CD14-positive monocyte (primary cell): ENCODE data around the gene LBR. TPM values are rescaled to one million over a fixed set of nuclear protein-coding genes. Genes with fewer than 3 reads are reported as not detected.

ENCODE experiments used
- DNase-seq, 3 donors: peaks; one replicate each; pipeline ENCODE4 v3.0.0-alpha.2; 2011 to 2022
- H2AFZ ChIP-seq: 2 replicates; pipeline ENCODE4 v1.6.0; 2012; ENCODE audit warnings: mild to moderate bottlenecking, low read depth, low read length, inconsistent platforms; ENCODE audit not compliant: insufficient read depth, poor library complexity, severe bottlenecking
- H3K27ac ChIP-seq, 2 donors: 1 replicate in 1 of 2; 2 replicates in 1 of 2; pipeline ENCODE4 v1.5.1; 2012 to 2013; ENCODE audit warnings: low read length in 2 of 2, control low read depth in 1 of 2, inconsistent platforms in 1 of 2, low read depth in 1 of 2, mild to moderate bottlenecking in 1 of 2
- H3K27me3 ChIP-seq, 2 donors: one replicate each; pipeline versions ENCODE4 v1.6.0 to v1.6.1; 2011 to 2013; ENCODE audit warnings: low read length in 2 of 2; ENCODE audit not compliant: control insufficient read depth in 2 of 2, insufficient read depth in 2 of 2
- H3K36me3 ChIP-seq, 2 donors: replicated peaks in 1 of 2; 1 replicate in 1 of 2; 2 replicates in 1 of 2; pipeline versions ENCODE4 v1.5.1 to v1.6.1; 2012 to 2013; ENCODE audit warnings: low read length in 2 of 2, control low read depth in 1 of 2, inconsistent platforms in 1 of 2, mild to moderate bottlenecking in 1 of 2; ENCODE audit not compliant: insufficient read depth in 2 of 2, control insufficient read depth in 1 of 2
- H3K4me1 ChIP-seq, 2 donors: 1 replicate in 1 of 2; 2 replicates in 1 of 2; pipeline versions ENCODE4 v1.5.1 to v1.6.1; 2012 to 2013; ENCODE audit warnings: low read length in 2 of 2, control low read depth in 1 of 2, inconsistent platforms in 1 of 2, mild to moderate bottlenecking in 1 of 2, moderate library complexity in 1 of 2; ENCODE audit not compliant: insufficient read depth in 2 of 2, control insufficient read depth in 1 of 2
- H3K4me2 ChIP-seq: replicated peaks from 2 replicates; pipeline ENCODE3; 2012; ENCODE audit warnings: low read length, moderate library complexity, mild to moderate bottlenecking; ENCODE audit not compliant: poor library complexity, severe bottlenecking; ENCODE audit errors: extremely low read depth
- H3K4me3 ChIP-seq, 3 experiments: fragments of 200-600 bp in 1 of 3; sonication (generic) in 1 of 3; replicated peaks in 1 of 3; 1 replicate in 2 of 3; 2 replicates in 1 of 3; pipeline ENCODE4 v1.5.1; 2011 to 2013; ENCODE audit warnings: low read length in 3 of 3, mild to moderate bottlenecking in 3 of 3, control low read depth in 2 of 3, low read depth in 2 of 3, inconsistent platforms in 1 of 3, moderate library complexity in 1 of 3
- H3K79me2 ChIP-seq: 2 replicates; pipeline ENCODE4 v1.6.0; 2012; ENCODE audit warnings: mild to moderate bottlenecking, control low read depth, inconsistent platforms, low read length, moderate library complexity; ENCODE audit not compliant: insufficient read depth
- H3K9ac ChIP-seq: 2 replicates; pipeline ENCODE4 v1.6.0; 2017; ENCODE audit warnings: low read length, mild to moderate bottlenecking; ENCODE audit not compliant: insufficient read depth, poor library complexity, severe bottlenecking
- H3K9me3 ChIP-seq, 2 donors: replicated peaks in 1 of 2; 1 replicate in 1 of 2; 2 replicates in 1 of 2; pipeline versions ENCODE4 v1.5.1 to v1.6.1; 2012 to 2013; ENCODE audit warnings: low read length in 2 of 2, control low read depth in 1 of 2; ENCODE audit not compliant: control insufficient read depth in 1 of 2, insufficient read depth in 1 of 2
- H4K20me1 ChIP-seq: 2 replicates; pipeline ENCODE4 v1.6.0; 2012; ENCODE audit warnings: mild to moderate bottlenecking, low read length, control low read depth, moderate library complexity; ENCODE audit not compliant: insufficient read depth
- H3K27ac Mint-ChIP-seq, 7 donors: one replicate each; pipeline ENCODE4 v1.8.0; 2020; ENCODE audit warnings: mild to moderate bottlenecking in 7 of 7, mixed read lengths in 7 of 7, moderate library complexity in 6 of 7, inconsistent platforms in 2 of 7
- H3K27me3 Mint-ChIP-seq, 3 donors: one replicate each; pipeline ENCODE4 v1.8.0; 2021 to 2022; ENCODE audit warnings: low read depth in 3 of 3, mild to moderate bottlenecking in 3 of 3, mixed read lengths in 3 of 3, moderate library complexity in 3 of 3, inconsistent platforms in 1 of 3
- H3K36me3 Mint-ChIP-seq, 2 donors: one replicate each; pipeline ENCODE4 v1.8.0; 2020; ENCODE audit warnings: mixed read lengths in 2 of 2, inconsistent platforms in 1 of 2, mild to moderate bottlenecking in 1 of 2
- H3K4me1 Mint-ChIP-seq: one replicate; pipeline ENCODE4 v1.8.0; 2020; ENCODE audit warnings: mild to moderate bottlenecking, mixed read lengths
- H3K4me3 Mint-ChIP-seq, 2 donors: one replicate each; pipeline ENCODE4 v1.8.0; 2020; ENCODE audit warnings: mild to moderate bottlenecking in 2 of 2, mixed read lengths in 2 of 2, moderate library complexity in 1 of 2
- H3K9me3 Mint-ChIP-seq, 7 donors: one replicate each; pipeline ENCODE4 v1.8.0; 2020 to 2022; ENCODE audit warnings: mixed read lengths in 7 of 7, mild to moderate bottlenecking in 6 of 7, moderate library complexity in 6 of 7, inconsistent platforms in 2 of 7
- WGBS: methylation state at CpG from one replicate; pipeline ENCODE4 v1.1.5; 2013; ENCODE audit warnings: missing lambda C conversion rate; ENCODE audit not compliant: insufficient coverage; 5-methylcytosine and 5-hydroxymethylcytosine counted together
- intact Hi-C, 2 donors: fragments of 100-400 bp; cut with micrococcal nuclease; formaldehyde crosslinking; loops; one replicate each; pipeline versions ENCODE4 v1.15.0 to v1.15.1; 2023
- polyA plus RNA-seq, 3 donors: library from polyadenylated mRNA; depleted of rRNA in 1 of 3; unstranded in 2 of 3; stranded (reverse) in 1 of 3; fragments of 300-500 nt in 2 of 3; fragments of >200 nt in 1 of 3; fragmentation: Illumina TruSeq in 2 of 3; gene quantifications; 1 replicate in 2 of 3; 2 replicates in 1 of 3; pipeline ENCODE4 v1.2.3, GENCODE V29; 2012 to 2021
- TF ChIP-seq, protein P1 (sequence below): fragments of 200-600 bp; IDR thresholded peaks from one replicate; pipeline ENCODE4 v1.8.0; 2022; ENCODE audit warnings: antibody characterized with exemption, mild to moderate bottlenecking

LBR gene
- polyA plus RNA-seq, 3 donors, result 31.8 to 125 (median 100) TPM

DNA sequence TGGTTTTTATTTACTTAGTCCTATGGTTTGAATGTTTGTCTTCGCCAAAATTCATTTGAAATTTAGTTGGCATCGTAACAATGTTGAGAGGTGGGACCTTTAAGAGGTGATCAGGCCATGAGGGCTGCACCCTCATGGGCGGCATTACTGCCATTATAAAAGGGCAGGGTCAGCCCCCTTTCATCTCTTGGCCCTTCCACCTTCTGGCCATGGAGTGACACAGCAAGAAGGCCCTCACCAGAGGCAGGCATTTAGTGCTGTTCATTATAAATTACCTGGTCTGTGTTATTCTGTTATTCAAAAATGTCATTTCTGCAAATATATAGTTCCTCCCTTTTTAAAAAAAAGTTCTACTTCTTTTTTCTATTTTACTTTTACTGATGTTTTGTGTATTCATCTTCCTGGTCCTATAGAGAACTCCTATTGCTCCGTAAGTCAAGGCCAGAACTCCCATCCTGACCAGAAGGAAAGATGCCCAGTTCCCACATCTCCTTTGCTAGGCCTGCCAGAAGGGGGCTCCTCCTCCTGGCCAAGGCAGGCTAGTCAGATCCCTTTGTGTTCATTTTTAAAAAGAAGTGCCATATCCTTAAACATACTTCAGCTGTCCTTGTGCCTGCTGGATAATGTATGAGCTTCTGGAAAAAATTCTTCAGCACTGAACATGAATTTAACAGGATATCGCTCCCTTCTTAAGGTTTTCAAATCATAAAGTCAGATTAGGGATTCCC lies 10.0 kb upstream of the LBR start:
- intact Hi-C loops, result no loop called here
- 84% methylated on average over 4 of the region's 5 CpGs for WGBS
- Histone ChIP-seq H2AFZ (no peak overlapping the region), H3K79me2 (no peaks in the 10 kb centered on the region), H3K9me3 (no peaks in the 10 kb centered on the region), H3K4me2 (no peak overlapping the region), H3K27ac (no peak overlapping the region), H3K27me3 (no peaks in the 10 kb centered on the region), H4K20me1 (no peaks in the 10 kb centered on the region), H3K4me3 (no peak overlapping the region), H3K36me3 (no peaks in the 10 kb centered on the region), H3K9ac (no peak overlapping the region), H3K4me1 (peaks cover 11 to 23% of the 10 kb centered on the region in 2 donors)
- DNase-seq, result peak in 2 of 3 donors; percentile 30 to 35
- Mint-ChIP-seq H3K36me3 (no peaks in the 10 kb centered on the region), H3K27ac (no peak overlapping the region), H3K9me3 (no peaks in the 10 kb centered on the region), H3K27me3 (peaks cover 0 to 2% (median 1%) of the 10 kb centered on the region in 3 donors), H3K4me1 (peaks cover 29% of the 10 kb centered on the region), H3K4me3 (no peak overlapping the region)
- TF ChIP-seq, protein P1, sequence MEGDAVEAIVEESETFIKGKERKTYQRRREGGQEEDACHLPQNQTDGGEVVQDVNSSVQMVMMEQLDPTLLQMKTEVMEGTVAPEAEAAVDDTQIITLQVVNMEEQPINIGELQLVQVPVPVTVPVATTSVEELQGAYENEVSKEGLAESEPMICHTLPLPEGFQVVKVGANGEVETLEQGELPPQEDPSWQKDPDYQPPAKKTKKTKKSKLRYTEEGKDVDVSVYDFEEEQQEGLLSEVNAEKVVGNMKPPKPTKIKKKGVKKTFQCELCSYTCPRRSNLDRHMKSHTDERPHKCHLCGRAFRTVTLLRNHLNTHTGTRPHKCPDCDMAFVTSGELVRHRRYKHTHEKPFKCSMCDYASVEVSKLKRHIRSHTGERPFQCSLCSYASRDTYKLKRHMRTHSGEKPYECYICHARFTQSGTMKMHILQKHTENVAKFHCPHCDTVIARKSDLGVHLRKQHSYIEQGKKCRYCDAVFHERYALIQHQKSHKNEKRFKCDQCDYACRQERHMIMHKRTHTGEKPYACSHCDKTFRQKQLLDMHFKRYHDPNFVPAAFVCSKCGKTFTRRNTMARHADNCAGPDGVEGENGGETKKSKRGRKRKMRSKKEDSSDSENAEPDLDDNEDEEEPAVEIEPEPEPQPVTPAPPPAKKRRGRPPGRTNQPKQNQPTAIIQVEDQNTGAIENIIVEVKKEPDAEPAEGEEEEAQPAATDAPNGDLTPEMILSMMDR, result peak; percentile 60

GRCh38 chr1:225435957-225436392 lies 8.1 kb upstream of the LBR start:
- Mint-ChIP-seq H3K27ac (no peak overlapping the region), H3K27me3 (peaks cover 0 to 2% (median 1%) of the 10 kb centered on the region in 3 donors), H3K4me3 (no peak overlapping the region), H3K36me3 (no peaks in the 10 kb centered on the region), H3K4me1 (peaks cover 14% of the 10 kb centered on the region), H3K9me3 (peaks cover 0 to 9% (median 6%) of the 10 kb centered on the region in 7 donors)
- no peak overlapping the region for H3K4me2 ChIP-seq
- H2AFZ ChIP-seq, result no peak overlapping the region
- intact Hi-C loops, result no loop called here
- H3K27ac ChIP-seq, result no peak overlapping the region
- TF ChIP-seq, protein P1, result no peak
- no peaks in the 10 kb centered on the region for H4K20me1 ChIP-seq
- no peaks in the 10 kb centered on the region for H3K9me3 ChIP-seq
- H3K4me1 ChIP-seq, result peaks cover 0 to 6% of the 10 kb centered on the region in 2 donors
- no peak overlapping the region for H3K4me3 ChIP-seq
- no peak overlapping the region for H3K9ac ChIP-seq
- WGBS, result 71% methylated on average over 5 of the region's 6 CpGs
- DNase-seq, result no peak
- H3K79me2 ChIP-seq, result no peaks in the 10 kb centered on the region
- no peaks in the 10 kb centered on the region for H3K27me3 ChIP-seq
- H3K36me3 ChIP-seq, result no peaks in the 10 kb centered on the region
